VCaP (cell line): ENCODE data around the gene PDHB.

Experiments used
- H3K27ac ChIP-seq: fragments of 450-650 bp; 2 replicates; pipeline ENCODE4 v1.5.1; 2017
- TF ChIP-seq, protein P1 (sequence below): fragments of 450-650 bp; conservative IDR thresholded peaks from 2 replicates; pipeline ENCODE4 v1.5.1; 2017; ENCODE audit warnings: mild to moderate bottlenecking, moderate library complexity

The PDHB gene

DNA sequence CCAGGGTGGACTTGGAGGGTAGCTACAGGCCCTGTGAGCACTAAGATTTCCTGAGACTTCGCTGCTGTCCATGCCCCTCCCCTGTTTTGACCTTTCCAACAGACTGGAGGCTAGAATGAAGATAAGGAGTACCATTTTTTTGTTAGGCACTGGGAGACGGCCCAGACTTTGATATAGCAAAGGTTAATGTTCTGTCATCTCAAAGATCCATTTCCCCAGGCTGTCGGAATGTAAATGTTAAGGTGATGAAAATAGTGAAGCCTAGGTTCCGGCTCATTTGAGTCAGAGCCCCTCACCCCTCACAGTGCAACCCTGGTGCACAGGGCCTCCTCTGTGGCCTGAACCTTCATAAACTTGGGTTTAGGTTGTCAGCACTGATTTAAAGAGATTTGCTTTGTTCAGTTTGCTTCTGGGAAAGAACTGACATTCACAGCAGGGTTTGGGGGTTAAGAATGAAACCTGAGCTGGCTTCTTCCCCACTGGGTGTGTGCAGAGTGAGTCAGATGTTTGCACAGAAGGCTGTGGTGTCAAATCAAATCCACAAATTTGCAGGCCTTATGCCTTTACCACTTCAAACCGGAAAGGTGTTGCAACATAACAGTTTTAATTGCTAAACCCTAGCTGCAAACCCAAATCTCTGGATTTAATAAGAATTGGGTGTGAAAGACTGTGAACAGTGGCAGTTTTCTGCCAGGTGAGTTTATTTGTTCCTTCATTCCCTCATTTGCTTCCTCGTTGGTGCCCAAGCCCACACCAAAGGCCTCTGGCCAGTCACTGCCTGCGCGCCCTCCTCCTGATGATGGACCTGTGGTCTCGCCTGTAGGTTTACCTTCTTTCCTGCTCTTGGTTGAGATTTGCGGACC lies 37.6 kb upstream of the PDHB start:
- H3K27ac ChIP-seq: peak overlapping the region; percentile 78
- TF ChIP-seq, protein P1, sequence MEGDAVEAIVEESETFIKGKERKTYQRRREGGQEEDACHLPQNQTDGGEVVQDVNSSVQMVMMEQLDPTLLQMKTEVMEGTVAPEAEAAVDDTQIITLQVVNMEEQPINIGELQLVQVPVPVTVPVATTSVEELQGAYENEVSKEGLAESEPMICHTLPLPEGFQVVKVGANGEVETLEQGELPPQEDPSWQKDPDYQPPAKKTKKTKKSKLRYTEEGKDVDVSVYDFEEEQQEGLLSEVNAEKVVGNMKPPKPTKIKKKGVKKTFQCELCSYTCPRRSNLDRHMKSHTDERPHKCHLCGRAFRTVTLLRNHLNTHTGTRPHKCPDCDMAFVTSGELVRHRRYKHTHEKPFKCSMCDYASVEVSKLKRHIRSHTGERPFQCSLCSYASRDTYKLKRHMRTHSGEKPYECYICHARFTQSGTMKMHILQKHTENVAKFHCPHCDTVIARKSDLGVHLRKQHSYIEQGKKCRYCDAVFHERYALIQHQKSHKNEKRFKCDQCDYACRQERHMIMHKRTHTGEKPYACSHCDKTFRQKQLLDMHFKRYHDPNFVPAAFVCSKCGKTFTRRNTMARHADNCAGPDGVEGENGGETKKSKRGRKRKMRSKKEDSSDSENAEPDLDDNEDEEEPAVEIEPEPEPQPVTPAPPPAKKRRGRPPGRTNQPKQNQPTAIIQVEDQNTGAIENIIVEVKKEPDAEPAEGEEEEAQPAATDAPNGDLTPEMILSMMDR: no peak

DNA sequence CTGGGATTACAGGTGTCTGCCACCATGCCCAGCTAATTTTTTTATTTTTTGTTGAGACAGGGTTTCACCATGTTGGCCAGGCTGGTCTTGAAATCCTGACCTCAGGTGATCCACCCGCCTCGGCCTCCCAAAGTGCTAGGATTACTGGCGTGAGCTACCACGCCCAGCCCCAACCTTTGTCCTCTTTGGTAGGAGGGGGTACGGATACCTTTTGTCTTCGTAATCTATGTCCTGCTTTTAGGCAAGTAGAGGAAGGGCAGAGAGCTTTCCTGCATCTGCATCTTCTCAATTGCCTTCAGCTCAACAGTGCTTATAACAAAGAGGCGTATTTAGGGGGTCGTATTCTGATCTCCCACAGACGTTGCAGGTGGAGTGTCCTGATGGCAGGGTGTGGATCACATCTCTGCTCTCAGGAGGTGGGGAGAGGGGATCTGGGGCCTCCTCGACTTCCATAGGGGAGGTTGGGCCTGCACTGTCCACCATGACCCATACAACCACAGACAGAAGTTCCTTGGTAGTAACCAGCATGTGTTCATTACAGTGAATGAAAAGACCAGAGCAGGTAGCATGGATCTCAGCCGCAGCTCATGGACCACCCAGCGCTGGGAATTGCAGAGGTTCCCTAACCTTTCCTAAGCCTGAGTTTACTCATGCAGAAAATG lies 36.9 kb upstream of the PDHB start:
- TF ChIP-seq, protein P1: no peak
- H3K27ac ChIP-seq: peak overlapping the region; percentile 78

DNA sequence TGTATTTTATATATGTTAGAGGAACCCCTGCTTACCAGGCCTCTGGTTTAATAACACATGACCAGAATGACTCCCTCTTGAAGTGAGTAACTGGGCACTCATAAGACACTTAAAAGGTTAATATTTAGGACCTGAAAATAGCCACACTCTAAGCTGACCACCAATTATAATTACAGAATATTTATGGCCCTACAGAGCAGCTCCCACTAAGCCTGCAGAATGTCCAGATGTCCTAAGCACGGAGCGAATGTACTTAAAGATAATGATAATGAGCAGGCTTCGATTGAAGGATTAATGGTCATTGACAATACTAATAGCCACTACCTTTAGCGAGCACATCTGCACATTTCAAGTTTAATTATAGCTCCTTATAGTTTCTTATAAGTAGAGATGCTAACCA lies 35.5 kb upstream of the PDHB start:
- TF ChIP-seq, protein P1: no peak
- H3K27ac ChIP-seq: no peak overlapping the region

DNA sequence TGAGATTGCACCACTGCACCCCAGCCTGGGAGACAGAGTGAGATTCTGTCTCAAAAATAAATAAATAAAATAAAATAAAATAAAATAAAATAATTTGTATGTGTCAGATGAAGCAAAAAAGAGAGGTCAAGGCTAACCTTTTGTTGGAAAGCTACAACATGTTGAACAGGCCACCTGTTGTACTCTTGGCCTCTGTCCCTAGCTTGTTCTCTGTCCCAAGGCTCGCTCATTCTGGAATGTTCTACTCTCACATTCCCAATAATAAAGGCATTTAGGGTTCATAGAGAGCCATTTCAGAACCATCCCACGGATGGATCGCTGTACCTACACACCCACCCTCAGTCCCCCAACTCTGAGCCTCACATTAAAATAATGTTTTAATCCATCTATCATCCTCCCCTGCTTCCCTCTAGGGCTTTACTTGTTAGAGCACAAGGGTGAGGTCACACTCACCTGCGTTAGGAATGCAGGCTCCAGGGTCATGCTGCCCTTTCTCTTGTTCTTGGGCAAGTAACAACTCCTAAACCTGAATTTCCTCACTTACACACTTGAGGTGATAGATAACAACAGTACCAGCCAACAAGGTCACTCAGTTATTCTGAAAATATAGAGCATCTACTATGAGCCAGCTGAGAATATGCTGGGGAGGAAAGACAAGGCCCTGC lies 33.4 kb upstream of the PDHB start:
- no peak overlapping the region for H3K27ac ChIP-seq
- TF ChIP-seq, protein P1: no peak

GRCh38 chr3:58464866-58465265 lies 31.2 kb upstream of the PDHB start:
- TF ChIP-seq, protein P1: no peak
- no peak overlapping the region for H3K27ac ChIP-seq

DNA sequence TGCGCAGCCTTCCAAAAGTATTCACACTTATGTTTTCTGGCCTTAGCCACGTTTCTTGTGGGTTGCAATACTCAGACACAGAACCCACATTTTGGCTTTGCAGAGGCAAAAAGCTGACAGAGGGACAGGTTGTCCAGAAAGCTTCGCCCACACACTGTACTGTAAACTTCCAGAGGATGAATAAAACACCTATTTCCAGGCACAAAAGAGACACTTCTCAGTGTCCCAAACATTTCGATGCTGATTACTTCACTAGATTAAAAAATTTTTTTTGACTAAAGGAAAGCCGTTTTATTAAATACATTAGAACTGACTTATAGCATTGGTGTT lies 30.3 kb upstream of the PDHB start:
- peak overlapping the region; percentile 29; the same call in 1 of the 2 replicates for H3K27ac ChIP-seq
- TF ChIP-seq, protein P1: peak; percentile 65
